ENCODE results near the gene ATP11A. TPM values are rescaled to one million over a fixed set of nuclear protein-coding genes. Genes with fewer than 3 reads are reported as not detected.
A peak's percentile ranks its signal among the peaks of the same experiment; 100 is the strongest.

Gene ATP11A
- total and polyA plus RNA-seq, 11 donors: 20.5 to 146 (median 91.2) TPM

DNA sequence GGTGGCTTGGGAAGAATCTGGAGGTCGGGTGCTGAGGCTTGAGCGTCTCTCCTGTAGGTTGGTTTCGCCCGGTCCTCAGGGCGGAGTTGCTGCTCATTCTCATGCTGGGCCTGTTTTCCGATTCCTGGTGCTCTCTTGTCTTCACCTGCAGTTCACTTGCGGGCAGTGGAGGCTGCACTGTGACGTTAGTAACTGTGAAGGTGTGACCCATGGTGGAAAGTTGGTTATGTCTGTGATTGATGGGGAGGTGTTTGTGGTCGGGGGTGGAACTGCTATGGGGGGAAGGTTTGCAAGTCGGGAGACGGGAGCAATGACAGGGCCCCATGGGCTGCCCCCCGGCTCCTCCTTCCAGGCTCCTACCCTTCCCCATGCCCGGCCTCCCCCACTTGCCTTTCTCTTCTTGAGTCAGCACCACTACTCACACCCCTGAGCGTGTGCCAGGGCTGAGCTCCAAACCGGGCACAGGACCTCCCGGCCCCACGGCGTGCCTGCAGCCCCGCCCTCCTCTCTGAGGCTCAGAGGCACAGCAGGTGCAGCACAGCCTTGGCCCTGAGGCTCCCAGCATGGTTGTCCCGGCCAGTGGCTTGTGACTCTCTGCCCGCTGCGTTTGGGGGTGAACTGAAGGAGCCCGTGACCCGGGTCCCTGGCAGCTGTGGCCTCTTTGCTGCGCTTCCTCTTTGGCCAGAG, 79.1 kb downstream of the ATP11A start:
- Histone ChIP-seq H3K9me3 (no peaks in the 10 kb centered on the region), H3K27ac (peak overlapping the region in 6 of 12 donors; percentile 9 to 85 (median 72)), H3K36me3 (no peaks in the 10 kb centered on the region), H3K4me3 (no peak overlapping the region), H3K4me1 (peaks cover 0 to 68% (median 25%) of the 10 kb centered on the region in 12 donors), H3K27me3 (no peaks in the 10 kb centered on the region)
- ATAC-seq (peak; percentile 68 to 80 (median 74)), DNase-seq (peak; percentile 56 to 85 (median 75))
- TF ChIP-seq POLR2A (IDR thresholded peaks at IDR 0.05): no peak
- TF ChIP-seq, protein P1, sequence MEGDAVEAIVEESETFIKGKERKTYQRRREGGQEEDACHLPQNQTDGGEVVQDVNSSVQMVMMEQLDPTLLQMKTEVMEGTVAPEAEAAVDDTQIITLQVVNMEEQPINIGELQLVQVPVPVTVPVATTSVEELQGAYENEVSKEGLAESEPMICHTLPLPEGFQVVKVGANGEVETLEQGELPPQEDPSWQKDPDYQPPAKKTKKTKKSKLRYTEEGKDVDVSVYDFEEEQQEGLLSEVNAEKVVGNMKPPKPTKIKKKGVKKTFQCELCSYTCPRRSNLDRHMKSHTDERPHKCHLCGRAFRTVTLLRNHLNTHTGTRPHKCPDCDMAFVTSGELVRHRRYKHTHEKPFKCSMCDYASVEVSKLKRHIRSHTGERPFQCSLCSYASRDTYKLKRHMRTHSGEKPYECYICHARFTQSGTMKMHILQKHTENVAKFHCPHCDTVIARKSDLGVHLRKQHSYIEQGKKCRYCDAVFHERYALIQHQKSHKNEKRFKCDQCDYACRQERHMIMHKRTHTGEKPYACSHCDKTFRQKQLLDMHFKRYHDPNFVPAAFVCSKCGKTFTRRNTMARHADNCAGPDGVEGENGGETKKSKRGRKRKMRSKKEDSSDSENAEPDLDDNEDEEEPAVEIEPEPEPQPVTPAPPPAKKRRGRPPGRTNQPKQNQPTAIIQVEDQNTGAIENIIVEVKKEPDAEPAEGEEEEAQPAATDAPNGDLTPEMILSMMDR (IDR thresholded peaks at IDR 0.05): no peak
- intact Hi-C loops (cut with DNase I): no loop called here
- WGBS, 4 donors: 66 to 74% (median 72%) methylated on average over 25 of the region's 25 CpGs

DNA sequence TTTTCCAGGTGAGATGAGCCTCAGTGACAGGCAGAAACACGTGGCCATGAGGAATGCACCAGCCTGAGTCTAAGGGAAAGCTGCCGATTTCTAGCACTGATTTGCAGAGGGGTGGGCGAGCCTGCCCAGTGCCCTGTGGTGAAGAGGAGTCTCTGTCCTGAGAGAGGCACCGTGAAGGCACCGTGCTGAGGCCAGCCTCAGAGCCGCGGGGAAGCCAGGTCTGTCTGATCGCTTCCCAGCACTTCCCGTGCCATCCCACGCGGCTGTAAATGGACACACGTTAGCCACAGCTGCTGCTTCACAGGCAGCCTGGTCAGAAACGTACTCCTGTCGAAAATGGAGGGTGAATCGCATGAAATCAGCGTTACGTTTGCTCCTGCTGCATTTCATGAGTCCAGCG, 79.8 kb downstream of the ATP11A start:
- Histone ChIP-seq H3K4me1 (peaks cover 0 to 69% (median 28%) of the 10 kb centered on the region in 12 donors), H3K27ac (peak overlapping the region in 9 of 12 donors; percentile 44 to 85 (median 73)), H3K4me3 (no peak overlapping the region), H3K27me3 (no peaks in the 10 kb centered on the region), H3K36me3 (no peaks in the 10 kb centered on the region), H3K9me3 (no peaks in the 10 kb centered on the region)
- DNase-seq (no peak), ATAC-seq (peak in 3 of 4 donors; percentile 11 to 29 (median 16))
- intact Hi-C loops (cut with DNase I): no loop called here
- 64 to 88% (median 68%) methylated on average over 18 of the region's 18 CpGs for WGBS, 4 donors
- no peak for TF ChIP-seq POLR2A (IDR thresholded peaks at IDR 0.05)

DNA sequence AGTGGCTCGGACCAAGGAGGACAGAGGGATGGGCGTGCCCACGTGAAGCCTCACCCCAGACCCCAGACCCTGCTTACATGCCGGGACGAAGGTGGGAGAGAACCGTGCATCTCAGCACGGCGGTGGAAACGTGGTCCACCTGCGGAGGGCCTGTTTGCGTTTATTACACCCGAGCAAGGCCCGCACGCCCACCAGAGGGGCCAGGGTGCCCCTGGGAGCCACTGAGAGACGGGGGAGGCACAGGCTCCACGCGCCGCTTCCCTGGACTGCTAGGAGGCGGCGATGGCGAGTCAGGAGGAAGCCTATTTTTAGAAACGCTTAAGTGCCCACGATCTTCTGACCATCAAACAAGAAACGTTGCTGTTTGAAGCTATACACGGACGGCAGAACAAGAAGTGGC, 80.7 kb downstream of the ATP11A start:
- H3K36me3 ChIP-seq: no peaks in the 10 kb centered on the region
- no peaks in the 10 kb centered on the region for H3K27me3 ChIP-seq
- H3K9me3 ChIP-seq: no peaks in the 10 kb centered on the region
- ATAC-seq: peak; percentile 47 to 65 (median 52)
- H3K27ac ChIP-seq: peak overlapping the region in 11 of 12 donors; percentile 44 to 85 (median 65)
- WGBS, 4 donors: 46 to 62% (median 60%) methylated on average over 21 to 26 of the region's 26 CpGs
- intact Hi-C loops (cut with DNase I): no loop called here
- H3K4me3 ChIP-seq: no peak overlapping the region
- peak in 1 of 5 donors; percentile 44 for DNase-seq
- no peak for TF ChIP-seq POLR2A (IDR thresholded peaks at IDR 0.05)
- TF ChIP-seq, protein P1 (IDR thresholded peaks at IDR 0.05): peak in 2 of 12 donors; percentile 9 to 14
- H3K4me1 ChIP-seq: peaks cover 0 to 70% (median 30%) of the 10 kb centered on the region in 12 donors

DNA sequence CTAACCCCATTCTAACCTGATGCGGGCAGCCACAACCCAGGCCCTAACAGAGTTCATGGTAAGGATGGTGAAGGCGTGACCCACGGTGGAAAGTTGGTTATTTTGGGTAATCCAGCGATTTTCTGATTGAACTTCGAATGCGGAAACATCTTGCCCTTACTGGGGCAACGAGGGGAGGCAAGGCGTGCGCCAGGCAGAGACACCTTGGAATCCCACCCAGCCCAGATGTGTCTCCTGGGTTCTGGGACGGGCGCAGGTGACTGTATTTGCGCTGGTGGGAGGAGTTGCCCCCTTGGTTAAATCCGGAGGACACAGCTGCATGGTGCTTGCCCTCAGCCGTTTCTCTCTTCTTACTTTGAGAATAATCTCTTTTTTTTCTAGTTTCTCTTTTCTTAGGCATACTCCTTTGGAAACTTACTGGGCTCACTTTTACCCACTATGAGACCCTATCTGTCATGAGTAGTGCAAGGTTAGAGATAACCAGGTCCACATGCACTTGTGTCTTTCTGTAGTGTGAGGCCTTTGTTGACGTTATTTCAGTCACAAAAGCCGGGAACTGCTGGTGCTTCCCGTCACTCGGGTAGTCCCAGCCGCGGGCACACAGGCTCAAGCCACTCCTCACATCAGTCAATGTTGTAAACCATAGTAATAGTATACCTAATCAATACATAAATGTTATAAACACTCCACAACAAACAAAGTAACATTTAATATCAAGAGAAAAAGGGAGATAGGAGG, 81.5 kb downstream of the ATP11A start:
- peak; percentile 18 to 50 (median 30) for ATAC-seq
- H3K4me1 ChIP-seq: peaks cover 0 to 78% (median 30%) of the 10 kb centered on the region in 12 donors

More for the DNA sequence above, 81.5 kb downstream of the ATP11A start:
- no peak overlapping the region for H3K4me3 ChIP-seq
- no peaks in the 10 kb centered on the region for H3K27me3 ChIP-seq
- H3K27ac ChIP-seq: peak overlapping the region in 11 of 12 donors; percentile 44 to 85 (median 65)
- no peaks in the 10 kb centered on the region for H3K9me3 ChIP-seq
- no peak for TF ChIP-seq POLR2A (IDR thresholded peaks at IDR 0.05)
- TF ChIP-seq, protein P1 (IDR thresholded peaks at IDR 0.05): no peak
- WGBS, 4 donors: 72 to 77% (median 75%) methylated on average over 20 of the region's 20 CpGs
- intact Hi-C loops (cut with DNase I): no loop called here
- no peaks in the 10 kb centered on the region for H3K36me3 ChIP-seq
- DNase-seq: no peak
